K562 (cell line): ENCODE measurements around the gene NUP205.

Experiments
- BHLHE40 ChIP-seq: IDR thresholded peaks from 2 replicates; pipeline ENCODE4 v1.6.1; 2011; ENCODE audit warnings: low read length, improper control_type of control experiment
- CBFB ChIP-seq: sonication (generic); formaldehyde crosslinking; IDR thresholded peaks from 2 replicates; pipeline ENCODE4 v1.4.0; 2020; ENCODE audit warnings: mild to moderate bottlenecking, missing genetic modification reagents
- EZH2 ChIP-seq: IDR thresholded peaks from 2 replicates; pipeline ENCODE4 v1.6.1; 2012; ENCODE audit warnings: low read depth, mild to moderate bottlenecking, inconsistent platforms, low read length, borderline replicate concordance
- FOXA3 ChIP-seq, 2 experiments: fragments of 450-650 bp in 1 of 2; sonication (generic) in 1 of 2; formaldehyde crosslinking; IDR thresholded peaks in 1 of 2; conservative IDR thresholded peaks in 1 of 2; 2 replicates each; pipeline versions ENCODE4 v1.4.0 to v1.8.0; 2020 to 2022; ENCODE audit warnings: mild to moderate bottlenecking in 2 of 2, missing genetic modification reagents in 1 of 2
- FOXP1 ChIP-seq: sonication (generic); formaldehyde crosslinking; IDR thresholded peaks from 2 replicates; pipeline ENCODE4 v1.8.0; 2022; ENCODE audit warnings: mild to moderate bottlenecking, missing genetic modification reagents
- HDAC6 ChIP-seq: IDR thresholded peaks from 2 replicates; pipeline ENCODE4 v1.6.1; 2012; ENCODE audit warnings: low read depth, mild to moderate bottlenecking, control low read depth, inconsistent platforms, low read length, moderate library complexity
- NUFIP1 ChIP-seq: fragments of 450-650 bp; IDR thresholded peaks from 2 replicates; pipeline ENCODE4 v1.6.1; 2018; ENCODE audit not compliant: partially characterized antibody
- SNRNP70 ChIP-seq: fragments of 200-400 bp; formaldehyde crosslinking; optimal IDR thresholded peaks from 2 replicates; pipeline ENCODE3; 2017; ENCODE audit warnings: low read depth, low read length
- SPI1 ChIP-seq: IDR thresholded peaks from 2 replicates; pipeline ENCODE4 v1.6.1; 2011; ENCODE audit warnings: low read depth, low read length, control low read depth, borderline replicate concordance
- TGIF2 ChIP-seq: sonication (generic); formaldehyde crosslinking; IDR thresholded peaks from 2 replicates; pipeline ENCODE4 v1.8.1; 2022; ENCODE audit warnings: mild to moderate bottlenecking, missing genetic modification reagents, moderate library complexity
- ZC3H4 ChIP-seq: sonication (generic); formaldehyde crosslinking; IDR thresholded peaks from 2 replicates; pipeline ENCODE4 v1.9.0; 2021; ENCODE audit warnings: missing genetic modification reagents, borderline replicate concordance
- TF ChIP-seq, protein P1 (sequence below): fragments of 450-650 bp; conservative IDR thresholded peaks from 2 replicates; pipeline ENCODE4 v1.6.1; 2016; ENCODE audit warnings: missing genetic modification characterization, low read depth, mild to moderate bottlenecking, control low read depth, missing compliant biosample characterization

DNA sequence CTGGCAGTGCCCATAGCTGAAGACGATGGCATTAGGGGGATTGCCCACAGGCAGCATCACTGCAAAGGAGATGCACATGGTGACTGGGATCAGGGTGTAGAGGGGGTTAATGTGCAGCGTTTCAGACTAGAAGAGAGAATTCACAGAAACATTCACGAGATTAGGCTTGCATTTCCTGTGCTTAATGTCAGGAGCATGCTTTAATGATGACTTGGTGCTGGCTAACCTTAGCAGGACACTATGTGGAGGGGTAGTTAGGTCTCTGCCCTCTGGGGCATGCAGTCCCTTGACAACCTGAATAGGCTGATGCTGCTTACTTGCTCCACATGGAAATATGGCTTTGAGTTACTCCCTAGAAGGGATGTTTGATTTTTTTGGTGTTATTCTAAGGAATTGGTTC lies 126.4 kb downstream of the NUP205 start:
- TF ChIP-seq FOXP1 (CRISPR knock-in tag): no peak
- no peak for TF ChIP-seq SPI1
- no peak for TF ChIP-seq EZH2
- no peak for TF ChIP-seq NUFIP1
- no peak for TF ChIP-seq CBFB (CRISPR knock-in tag)
- TF ChIP-seq TGIF2 (CRISPR knock-in tag): no peak
- TF ChIP-seq, protein P1, sequence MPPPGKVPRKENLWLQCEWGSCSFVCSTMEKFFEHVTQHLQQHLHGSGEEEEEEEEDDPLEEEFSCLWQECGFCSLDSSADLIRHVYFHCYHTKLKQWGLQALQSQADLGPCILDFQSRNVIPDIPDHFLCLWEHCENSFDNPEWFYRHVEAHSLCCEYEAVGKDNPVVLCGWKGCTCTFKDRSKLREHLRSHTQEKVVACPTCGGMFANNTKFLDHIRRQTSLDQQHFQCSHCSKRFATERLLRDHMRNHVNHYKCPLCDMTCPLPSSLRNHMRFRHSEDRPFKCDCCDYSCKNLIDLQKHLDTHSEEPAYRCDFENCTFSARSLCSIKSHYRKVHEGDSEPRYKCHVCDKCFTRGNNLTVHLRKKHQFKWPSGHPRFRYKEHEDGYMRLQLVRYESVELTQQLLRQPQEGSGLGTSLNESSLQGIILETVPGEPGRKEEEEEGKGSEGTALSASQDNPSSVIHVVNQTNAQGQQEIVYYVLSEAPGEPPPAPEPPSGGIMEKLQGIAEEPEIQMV (tag): no peak
- TF ChIP-seq ZC3H4 (CRISPR knock-in tag): no peak
- TF ChIP-seq HDAC6: no peak
- no peak for TF ChIP-seq BHLHE40
- no peak for TF ChIP-seq SNRNP70
- TF ChIP-seq FOXA3 (CRISPR knock-in tag; conservative IDR thresholded peaks at IDR 0.05 in 1 of 2, IDR thresholded peaks at IDR 0.05 in 1 of 2): no peak
